ENCODE data around the gene CFAP100. TPM values are rescaled to one million over a fixed set of nuclear protein-coding genes. Genes with fewer than 3 reads are reported as not detected.

The CFAP100 gene
- total and polyA plus RNA-seq, 9 of the 15 experiments (the other 6 are each of a cell fraction or from before 2014, with no cell fraction given): not detected

DNA sequence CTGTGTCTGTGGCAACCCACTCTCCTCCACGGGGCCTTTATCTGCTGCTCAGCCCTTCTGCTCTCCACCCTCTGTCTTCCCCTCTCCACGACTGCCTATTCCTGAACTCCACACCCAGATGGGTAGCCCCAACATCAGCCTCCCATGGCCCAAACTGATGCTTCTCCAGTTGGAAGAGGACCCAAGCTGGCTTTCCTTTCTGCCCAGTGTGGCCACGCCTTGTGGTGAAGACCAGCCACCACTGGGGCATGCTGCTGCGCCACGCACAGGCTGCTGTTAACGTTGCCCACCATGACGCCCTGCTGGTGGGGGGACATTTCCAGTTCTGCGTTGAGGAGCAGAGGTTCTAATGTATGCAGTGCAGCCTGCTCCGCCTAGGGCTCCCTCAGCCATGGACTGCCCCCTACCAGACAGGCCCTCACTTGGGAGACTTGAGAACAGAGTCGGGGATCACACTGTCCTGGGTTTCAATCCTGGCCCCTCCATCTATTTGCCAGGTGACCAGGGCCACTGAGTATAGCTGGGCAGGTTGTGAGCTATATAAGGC is 26.9 kb downstream of the CFAP100 start:
- no peaks in the 10 kb centered on the region for H3K9me3 ChIP-seq (replicated peaks; ENCODE audit: control insufficient read depth, insufficient read depth, low read depth, low read length)
- no peak overlapping the region for H3K4me2 ChIP-seq (ENCODE audit: insufficient read depth, low read length)
- TF ChIP-seq ZBTB5 (IDR thresholded peaks at IDR 0.05): no peak
- no peaks in the 10 kb centered on the region for H3K79me2 ChIP-seq (ENCODE audit: control insufficient read depth, insufficient read depth, low read length)
- intact Hi-C loops (cut with micrococcal nuclease): no loop called here
- H3K27ac ChIP-seq (ENCODE audit: extremely low read depth, low read depth, low read length): no peak overlapping the region
- H3K27me3 ChIP-seq (ENCODE audit: control insufficient read depth in 2 of 2, insufficient read depth in 2 of 2, low read length in 2 of 2): peaks cover 0 to 20% of the 10 kb centered on the region in 2 experiments; a peak in 2 of 5 replicates
- DNase-seq (ENCODE audit: extremely low read depth in 1 of 4, low spot score in 3 of 4) (no peak), FAIRE-seq (no peak), ATAC-seq (no peak)
- 29% methylated on average over 4 of the region's 10 CpGs for WGBS (ENCODE audit: insufficient coverage, low coverage, missing lambda C conversion rate)
- no peak overlapping the region for H3K4me3 ChIP-seq
- in situ Hi-C loops (cut with MboI): no loop called here
- no peaks in the 10 kb centered on the region for H3K36me3 ChIP-seq (ENCODE audit: control insufficient read depth, insufficient read depth, low read length)
- H3K4me1 ChIP-seq (replicated peaks in 1 of 2; ENCODE audit: control insufficient read depth in 2 of 2, insufficient read depth in 2 of 2, low read length in 2 of 2): peaks cover 0 to 6% of the 10 kb centered on the region in 2 experiments; a peak in 3 of 5 replicates
- no peaks in the 10 kb centered on the region for H4K20me1 ChIP-seq (replicated peaks; ENCODE audit: control insufficient read depth, insufficient read depth, low read length)
- no peaks in the 10 kb centered on the region for H3K9me1 ChIP-seq (ENCODE audit: control insufficient read depth, insufficient read depth, low read length)
- BruUV-seq (replicated peaks): no TSS peak
- POLR2A ChIA-PET: interaction anchor here (0.6 kb wide), 1 partner anchor 11 kb away, joined by 3 read pairs; no protein-coding TSS in a partner anchor
- H2AFZ ChIP-seq (ENCODE audit: low read depth, low read length): no peak overlapping the region
- CTCF ChIA-PET (ENCODE audit: low intra/inter-chr PET ratio): no interaction called here
- no peak overlapping the region for H3K9ac ChIP-seq (ENCODE audit: insufficient read depth in 1 of 2, low read depth in 2 of 2, low read length in 2 of 2)

GRCh38 chr3:126422121-126422520 is 27.4 kb downstream of the CFAP100 start:
- H3K9ac ChIP-seq (ENCODE audit: insufficient read depth in 1 of 2, low read depth in 2 of 2, low read length in 2 of 2): no peak overlapping the region
- in situ Hi-C loops (cut with MboI): no loop called here
- BruUV-seq (replicated peaks): no TSS peak
- FAIRE-seq (no peak), DNase-seq (ENCODE audit: extremely low read depth in 1 of 4, low spot score in 3 of 4) (no peak), ATAC-seq (no peak)
- H3K79me2 ChIP-seq (ENCODE audit: control insufficient read depth, insufficient read depth, low read length): no peaks in the 10 kb centered on the region
- H2AFZ ChIP-seq (ENCODE audit: low read depth, low read length): no peak overlapping the region
- intact Hi-C loops (cut with micrococcal nuclease): no loop called here
- POLR2A ChIA-PET: no interaction called here
- H3K27me3 ChIP-seq (ENCODE audit: control insufficient read depth in 2 of 2, insufficient read depth in 2 of 2, low read length in 2 of 2): peaks cover 0 to 15% of the 10 kb centered on the region in 2 experiments; a peak in 2 of 5 replicates
- 50% methylated on average over 7 of the region's 8 CpGs for WGBS (ENCODE audit: insufficient coverage, low coverage, missing lambda C conversion rate)
- H3K9me3 ChIP-seq (replicated peaks; ENCODE audit: control insufficient read depth, insufficient read depth, low read depth, low read length): no peaks in the 10 kb centered on the region
- no peak overlapping the region for H3K4me2 ChIP-seq (ENCODE audit: insufficient read depth, low read length)
- no peak overlapping the region for H3K4me3 ChIP-seq
- no peaks in the 10 kb centered on the region for H3K36me3 ChIP-seq (ENCODE audit: control insufficient read depth, insufficient read depth, low read length)
- no peak overlapping the region for H3K27ac ChIP-seq (ENCODE audit: extremely low read depth, low read depth, low read length)
- no peaks in the 10 kb centered on the region for H4K20me1 ChIP-seq (replicated peaks; ENCODE audit: control insufficient read depth, insufficient read depth, low read length)
- peaks cover 0 to 6% of the 10 kb centered on the region in 2 experiments; a peak in 3 of 5 replicates for H3K4me1 ChIP-seq (replicated peaks in 1 of 2; ENCODE audit: control insufficient read depth in 2 of 2, insufficient read depth in 2 of 2, low read length in 2 of 2)
- no peaks in the 10 kb centered on the region for H3K9me1 ChIP-seq (ENCODE audit: control insufficient read depth, insufficient read depth, low read length)
- CTCF ChIA-PET (ENCODE audit: low intra/inter-chr PET ratio): no interaction called here
- TF ChIP-seq ZC3H4 (CRISPR knock-in tag; IDR thresholded peaks at IDR 0.05; ENCODE audit: borderline replicate concordance) (no peak), RBM14 (IDR thresholded peaks at IDR 0.05; ENCODE audit: borderline replicate concordance, insufficient read depth, low read depth, low read length) (no peak), HNRNPL (IDR thresholded peaks at IDR 0.05; ENCODE audit: low read depth, low read length) (no peak), PPARD (CRISPR knock-in tag; IDR thresholded peaks at IDR 0.05) (no peak), NR0B1 (IDR thresholded peaks at IDR 0.05; ENCODE audit: partially characterized antibody) (no peak), SIN3A (IDR thresholded peaks at IDR 0.05; ENCODE audit: borderline replicate concordance in 2 of 2, control insufficient read depth in 1 of 2, low read depth in 2 of 2, low read length in 2 of 2) (no peak), BRF1 (IDR thresholded peaks at IDR 0.05; ENCODE audit: borderline replicate concordance, extremely low read depth, insufficient read length) (no peak), RNF2 (IDR thresholded peaks at IDR 0.05) (no peak), GATAD2B (IDR thresholded peaks at IDR 0.05; ENCODE audit: borderline replicate concordance) (no peak)

Data from K562 (cell line).